Neural cell (in vitro differentiated cells): Measurements from ENCODE around the gene GABRB2.

Experiments
- EP300 ChIP-seq: fragments of 450-650 bp; conservative IDR thresholded peaks from 2 replicates; pipeline ENCODE4 v1.6.1; 2014; ENCODE audit warnings: antibody characterized with exemption, mild to moderate bottlenecking, moderate library complexity; ENCODE audit not compliant: poor library complexity, severe bottlenecking
- EZH2 ChIP-seq: fragments of 200-600, 300-800 bp; shearing (Covaris generic), sonication (generic); IDR thresholded peaks from 2 replicates; pipeline ENCODE4 v1.6.1; 2014; ENCODE audit warnings: antibody characterized with exemption, low read length, borderline replicate concordance, mild to moderate bottlenecking; ENCODE audit not compliant: insufficient read depth, poor library complexity, severe bottlenecking
- MXI1 ChIP-seq: fragments of 450-650 bp; conservative IDR thresholded peaks from 2 replicates; pipeline ENCODE4 v1.6.1; 2014; ENCODE audit warnings: antibody characterized with exemption, mild to moderate bottlenecking; ENCODE audit not compliant: poor library complexity, severe bottlenecking
- POLR2AphosphoS5 ChIP-seq: IDR thresholded peaks from 2 replicates; pipeline ENCODE4 v1.6.1; 2012
- RAD21 ChIP-seq: fragments of 450-650 bp; conservative IDR thresholded peaks from 2 replicates; pipeline ENCODE4 v1.6.1; 2014; ENCODE audit warnings: antibody characterized with exemption, mild to moderate bottlenecking, moderate library complexity
- TAF1 ChIP-seq: IDR thresholded peaks from 2 replicates; pipeline ENCODE4 v1.6.1; 2012; ENCODE audit warnings: low read depth
- TF ChIP-seq, protein P1 (sequence below): fragments of 450-650 bp; IDR thresholded peaks from 2 replicates; pipeline ENCODE4 v1.5.1; 2014; ENCODE audit warnings: antibody characterized with exemption, mild to moderate bottlenecking, moderate library complexity; ENCODE audit not compliant: poor library complexity, severe bottlenecking
- TF ChIP-seq, protein P2 (sequence below): IDR thresholded peaks from 2 replicates; pipeline ENCODE4 v1.6.1; 2012; ENCODE audit warnings: borderline replicate concordance

DNA sequence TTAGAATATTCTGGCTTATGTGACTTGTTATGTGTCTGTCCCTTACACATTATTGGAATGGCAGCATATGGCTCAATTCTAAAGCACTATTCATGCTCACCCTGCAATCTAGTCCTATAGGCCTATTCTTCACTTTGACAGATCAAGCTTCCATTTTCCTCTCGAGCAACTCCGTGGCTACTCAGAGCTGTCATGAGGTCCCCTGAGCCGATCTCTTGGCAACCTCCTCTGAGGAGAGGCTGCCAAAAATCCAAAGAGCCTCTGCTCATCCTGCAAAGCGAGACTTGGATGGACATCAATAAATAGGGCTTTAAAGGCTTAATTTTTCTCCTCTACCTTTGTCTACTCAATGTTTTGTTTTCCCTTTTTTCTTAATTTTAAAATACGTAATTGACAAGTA is 163.8 kb downstream of the GABRB2 start:
- TF ChIP-seq, protein P1, sequence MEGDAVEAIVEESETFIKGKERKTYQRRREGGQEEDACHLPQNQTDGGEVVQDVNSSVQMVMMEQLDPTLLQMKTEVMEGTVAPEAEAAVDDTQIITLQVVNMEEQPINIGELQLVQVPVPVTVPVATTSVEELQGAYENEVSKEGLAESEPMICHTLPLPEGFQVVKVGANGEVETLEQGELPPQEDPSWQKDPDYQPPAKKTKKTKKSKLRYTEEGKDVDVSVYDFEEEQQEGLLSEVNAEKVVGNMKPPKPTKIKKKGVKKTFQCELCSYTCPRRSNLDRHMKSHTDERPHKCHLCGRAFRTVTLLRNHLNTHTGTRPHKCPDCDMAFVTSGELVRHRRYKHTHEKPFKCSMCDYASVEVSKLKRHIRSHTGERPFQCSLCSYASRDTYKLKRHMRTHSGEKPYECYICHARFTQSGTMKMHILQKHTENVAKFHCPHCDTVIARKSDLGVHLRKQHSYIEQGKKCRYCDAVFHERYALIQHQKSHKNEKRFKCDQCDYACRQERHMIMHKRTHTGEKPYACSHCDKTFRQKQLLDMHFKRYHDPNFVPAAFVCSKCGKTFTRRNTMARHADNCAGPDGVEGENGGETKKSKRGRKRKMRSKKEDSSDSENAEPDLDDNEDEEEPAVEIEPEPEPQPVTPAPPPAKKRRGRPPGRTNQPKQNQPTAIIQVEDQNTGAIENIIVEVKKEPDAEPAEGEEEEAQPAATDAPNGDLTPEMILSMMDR = no peak
- TF ChIP-seq EZH2 (no peak), POLR2AphosphoS5 (no peak), RAD21 (no peak), TAF1 (no peak), MXI1 (no peak), EP300 (no peak)
- TF ChIP-seq, protein P2, sequence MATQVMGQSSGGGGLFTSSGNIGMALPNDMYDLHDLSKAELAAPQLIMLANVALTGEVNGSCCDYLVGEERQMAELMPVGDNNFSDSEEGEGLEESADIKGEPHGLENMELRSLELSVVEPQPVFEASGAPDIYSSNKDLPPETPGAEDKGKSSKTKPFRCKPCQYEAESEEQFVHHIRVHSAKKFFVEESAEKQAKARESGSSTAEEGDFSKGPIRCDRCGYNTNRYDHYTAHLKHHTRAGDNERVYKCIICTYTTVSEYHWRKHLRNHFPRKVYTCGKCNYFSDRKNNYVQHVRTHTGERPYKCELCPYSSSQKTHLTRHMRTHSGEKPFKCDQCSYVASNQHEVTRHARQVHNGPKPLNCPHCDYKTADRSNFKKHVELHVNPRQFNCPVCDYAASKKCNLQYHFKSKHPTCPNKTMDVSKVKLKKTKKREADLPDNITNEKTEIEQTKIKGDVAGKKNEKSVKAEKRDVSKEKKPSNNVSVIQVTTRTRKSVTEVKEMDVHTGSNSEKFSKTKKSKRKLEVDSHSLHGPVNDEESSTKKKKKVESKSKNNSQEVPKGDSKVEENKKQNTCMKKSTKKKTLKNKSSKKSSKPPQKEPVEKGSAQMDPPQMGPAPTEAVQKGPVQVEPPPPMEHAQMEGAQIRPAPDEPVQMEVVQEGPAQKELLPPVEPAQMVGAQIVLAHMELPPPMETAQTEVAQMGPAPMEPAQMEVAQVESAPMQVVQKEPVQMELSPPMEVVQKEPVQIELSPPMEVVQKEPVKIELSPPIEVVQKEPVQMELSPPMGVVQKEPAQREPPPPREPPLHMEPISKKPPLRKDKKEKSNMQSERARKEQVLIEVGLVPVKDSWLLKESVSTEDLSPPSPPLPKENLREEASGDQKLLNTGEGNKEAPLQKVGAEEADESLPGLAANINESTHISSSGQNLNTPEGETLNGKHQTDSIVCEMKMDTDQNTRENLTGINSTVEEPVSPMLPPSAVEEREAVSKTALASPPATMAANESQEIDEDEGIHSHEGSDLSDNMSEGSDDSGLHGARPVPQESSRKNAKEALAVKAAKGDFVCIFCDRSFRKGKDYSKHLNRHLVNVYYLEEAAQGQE = no peak
